ENCODE measurements around the gene RPL29. TPM values are rescaled to one million over a fixed set of nuclear protein-coding genes. Genes with fewer than 3 reads are reported as not detected.

RPL29 gene
- total and polyA plus RNA-seq, 4 donors = 711 to 2,402 (median 1,234) TPM

- peaks cover 3 to 30% (median 4%) of the 10 kb centered on the region in 5 donors for H3K4me1 ChIP-seq (ENCODE audit: control insufficient read depth in 5 of 5, insufficient read depth in 5 of 5, low read length in 5 of 5)
- H3K4me3 ChIP-seq = no peak overlapping the region
- no peak overlapping the region for H3K9ac ChIP-seq (ENCODE audit: insufficient read depth in 1 of 2, low read length in 2 of 2)
- ATAC-seq (ENCODE audit: insufficient read depth, low FRiP score) (no peak), DNase-seq (peak; percentile 63 to 69 (median 67))
- WGBS, 2 donors = 81 to 82% methylated on average over 6 of the region's 6 CpGs
- no peaks in the 10 kb centered on the region for H3K27me3 ChIP-seq (ENCODE audit: control insufficient read depth in 3 of 3, insufficient read depth in 3 of 3, low read length in 2 of 3)
- peaks cover 0 to 13% (median 3%) of the 10 kb centered on the region in 4 donors for H3K36me3 ChIP-seq (ENCODE audit: control insufficient read depth in 4 of 4, insufficient read depth in 4 of 4, low read length in 4 of 4)
- no peak overlapping the region for H3K27ac ChIP-seq (ENCODE audit: low read depth in 1 of 2, low read length in 1 of 2)
- TF ChIP-seq, protein P1, sequence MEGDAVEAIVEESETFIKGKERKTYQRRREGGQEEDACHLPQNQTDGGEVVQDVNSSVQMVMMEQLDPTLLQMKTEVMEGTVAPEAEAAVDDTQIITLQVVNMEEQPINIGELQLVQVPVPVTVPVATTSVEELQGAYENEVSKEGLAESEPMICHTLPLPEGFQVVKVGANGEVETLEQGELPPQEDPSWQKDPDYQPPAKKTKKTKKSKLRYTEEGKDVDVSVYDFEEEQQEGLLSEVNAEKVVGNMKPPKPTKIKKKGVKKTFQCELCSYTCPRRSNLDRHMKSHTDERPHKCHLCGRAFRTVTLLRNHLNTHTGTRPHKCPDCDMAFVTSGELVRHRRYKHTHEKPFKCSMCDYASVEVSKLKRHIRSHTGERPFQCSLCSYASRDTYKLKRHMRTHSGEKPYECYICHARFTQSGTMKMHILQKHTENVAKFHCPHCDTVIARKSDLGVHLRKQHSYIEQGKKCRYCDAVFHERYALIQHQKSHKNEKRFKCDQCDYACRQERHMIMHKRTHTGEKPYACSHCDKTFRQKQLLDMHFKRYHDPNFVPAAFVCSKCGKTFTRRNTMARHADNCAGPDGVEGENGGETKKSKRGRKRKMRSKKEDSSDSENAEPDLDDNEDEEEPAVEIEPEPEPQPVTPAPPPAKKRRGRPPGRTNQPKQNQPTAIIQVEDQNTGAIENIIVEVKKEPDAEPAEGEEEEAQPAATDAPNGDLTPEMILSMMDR (IDR thresholded peaks at IDR 0.05; ENCODE audit: control extremely low read depth, extremely low read depth) = no peak
- no peaks in the 10 kb centered on the region for H3K9me3 ChIP-seq (ENCODE audit: control insufficient read depth in 4 of 4, insufficient read depth in 3 of 4, low read length in 3 of 4)
Measured at GRCh38 chr3:51962854-51963530, 32.7 kb downstream of the RPL29 start.

- 76 to 80% methylated on average over 9 of the region's 9 CpGs for WGBS, 2 donors
- no peak overlapping the region for H3K9ac ChIP-seq (ENCODE audit: insufficient read depth in 1 of 2, low read length in 2 of 2)
- no peaks in the 10 kb centered on the region for H3K9me3 ChIP-seq (ENCODE audit: control insufficient read depth in 4 of 4, insufficient read depth in 3 of 4, low read length in 3 of 4)
- H3K27me3 ChIP-seq (ENCODE audit: control insufficient read depth in 3 of 3, insufficient read depth in 3 of 3, low read length in 2 of 3) = no peaks in the 10 kb centered on the region
- ATAC-seq (ENCODE audit: insufficient read depth, low FRiP score) (no peak), DNase-seq (no peak)
- H3K27ac ChIP-seq (ENCODE audit: low read depth in 1 of 2, low read length in 1 of 2) = no peak overlapping the region
- peaks cover 0 to 13% (median 3%) of the 10 kb centered on the region in 4 donors for H3K36me3 ChIP-seq (ENCODE audit: control insufficient read depth in 4 of 4, insufficient read depth in 4 of 4, low read length in 4 of 4)
- H3K4me1 ChIP-seq (ENCODE audit: control insufficient read depth in 5 of 5, insufficient read depth in 5 of 5, low read length in 5 of 5) = peaks cover 3 to 27% (median 3%) of the 10 kb centered on the region in 5 donors
- TF ChIP-seq, protein P1 (IDR thresholded peaks at IDR 0.05; ENCODE audit: control extremely low read depth, extremely low read depth) = no peak
- H3K4me3 ChIP-seq = no peak overlapping the region
Measured at GRCh38 chr3:51961602-51962569, 33.8 kb downstream of the RPL29 start.

DNA sequence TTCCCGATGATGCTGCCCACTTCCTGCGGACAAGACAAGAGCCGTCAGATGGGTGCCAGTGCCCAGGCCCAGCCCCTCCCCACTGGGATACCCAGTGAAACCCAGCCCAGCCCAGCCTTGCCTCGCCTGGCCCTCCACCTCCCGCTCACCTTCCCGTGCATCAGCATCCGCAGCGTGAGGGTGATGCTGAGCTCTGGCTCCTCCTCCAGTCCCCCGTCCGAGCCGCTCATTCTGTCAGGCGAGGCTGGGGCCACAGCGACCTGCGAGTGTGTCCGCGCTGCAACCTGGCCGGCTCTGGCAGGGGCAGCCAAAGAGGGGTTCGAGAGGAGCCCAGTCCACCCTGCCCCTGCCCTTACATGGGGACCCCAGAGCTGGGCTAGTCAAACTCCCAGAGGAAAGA is 34.7 kb downstream of the RPL29 start:
- TF ChIP-seq, protein P1 (IDR thresholded peaks at IDR 0.05; ENCODE audit: control extremely low read depth, extremely low read depth) = no peak

More for the DNA sequence above, 34.7 kb downstream of the RPL29 start:
- H3K27ac ChIP-seq (ENCODE audit: low read depth in 1 of 2, low read length in 1 of 2) = no peak overlapping the region
- no peak for DNase-seq
- H3K36me3 ChIP-seq (ENCODE audit: control insufficient read depth in 4 of 4, insufficient read depth in 4 of 4, low read length in 4 of 4) = peaks cover 0 to 13% (median 3%) of the 10 kb centered on the region in 4 donors
- 92 to 93% methylated on average over 18 of the region's 18 CpGs for WGBS, 2 donors
- no peak for ATAC-seq (ENCODE audit: insufficient read depth, low FRiP score)
- no peaks in the 10 kb centered on the region for H3K27me3 ChIP-seq (ENCODE audit: control insufficient read depth in 3 of 3, insufficient read depth in 3 of 3, low read length in 2 of 3)
- peaks cover 0 to 26% (median 4%) of the 10 kb centered on the region in 5 donors for H3K4me1 ChIP-seq (ENCODE audit: control insufficient read depth in 5 of 5, insufficient read depth in 5 of 5, low read length in 5 of 5)
- H3K9me3 ChIP-seq (ENCODE audit: control insufficient read depth in 4 of 4, insufficient read depth in 3 of 4, low read length in 3 of 4) = no peaks in the 10 kb centered on the region
- no peak overlapping the region for H3K4me3 ChIP-seq
- no peak overlapping the region for H3K9ac ChIP-seq (ENCODE audit: insufficient read depth in 1 of 2, low read length in 2 of 2)

Measured in lung (tissue), 12 donors.